ENCODE data around the gene NEUROD6. TPM values are rescaled to one million over a fixed set of nuclear protein-coding genes. Genes with fewer than 3 reads are reported as not detected.

The NEUROD6 gene
- total RNA-seq, 4 donors from 2014 or later: not detected

GRCh38 chr7:31372231-31372959 is 31.9 kb upstream of the NEUROD6 start:
- DNase-seq (ENCODE audit: extremely low spot score): no peak
- intact Hi-C loops (cut with DNase I): no loop called here
- WGBS: 69% methylated on average over 11 of the region's 11 CpGs

GRCh38 chr7:31371621-31372020 is 31.1 kb upstream of the NEUROD6 start:
- WGBS: 72% methylated on average over 2 of the region's 2 CpGs
- H3K36me3 ChIP-seq: no peaks in the 10 kb centered on the region
- peaks cover 0 to 4% (median 0%) of the 10 kb centered on the region in 4 donors for H3K27me3 ChIP-seq
- H3K9me3 ChIP-seq: no peaks in the 10 kb centered on the region
- intact Hi-C loops (cut with DNase I): no loop called here
- H3K4me1 ChIP-seq: no peaks in the 10 kb centered on the region
- TF ChIP-seq POLR2AphosphoS5 (IDR thresholded peaks at IDR 0.05) (no peak), EP300 (IDR thresholded peaks at IDR 0.05) (no peak), CTCF (IDR thresholded peaks at IDR 0.05) (no peak), POLR2A (IDR thresholded peaks at IDR 0.05; ENCODE audit: low read depth) (no peak)
- no peak overlapping the region for H3K4me3 ChIP-seq
- no peak for DNase-seq (ENCODE audit: extremely low spot score)
- no peak overlapping the region for H3K27ac ChIP-seq (replicated peaks in 1 of 4)

More at GRCh38 chr7:31372231-31372959, 31.9 kb upstream of the NEUROD6 start:
- no peak overlapping the region for H3K4me3 ChIP-seq
- H3K9me3 ChIP-seq: no peaks in the 10 kb centered on the region
- H3K36me3 ChIP-seq: no peaks in the 10 kb centered on the region
- no peak overlapping the region for H3K27ac ChIP-seq (replicated peaks in 1 of 4)
- H3K27me3 ChIP-seq: no peaks in the 10 kb centered on the region
- no peaks in the 10 kb centered on the region for H3K4me1 ChIP-seq
- TF ChIP-seq CTCF (IDR thresholded peaks at IDR 0.05): no peak

GRCh38 chr7:31370609-31371008 is 30.1 kb upstream of the NEUROD6 start:
- no peak overlapping the region for H3K4me3 ChIP-seq
- H3K4me1 ChIP-seq: no peaks in the 10 kb centered on the region
- H3K36me3 ChIP-seq: no peaks in the 10 kb centered on the region
- no peak for DNase-seq (ENCODE audit: extremely low spot score)
- intact Hi-C loops (cut with DNase I): no loop called here
- WGBS: 34% methylated on average over 3 of the region's 3 CpGs
- no peak overlapping the region for H3K27ac ChIP-seq (replicated peaks in 1 of 4)
- peaks cover 0 to 5% (median 0%) of the 10 kb centered on the region in 4 donors for H3K27me3 ChIP-seq
- no peaks in the 10 kb centered on the region for H3K9me3 ChIP-seq
- no peak for TF ChIP-seq POLR2A (IDR thresholded peaks at IDR 0.05; ENCODE audit: low read depth)
- TF ChIP-seq POLR2AphosphoS5 (IDR thresholded peaks at IDR 0.05): no peak
- TF ChIP-seq EP300 (IDR thresholded peaks at IDR 0.05): no peak
- TF ChIP-seq CTCF (IDR thresholded peaks at IDR 0.05): no peak

GRCh38 chr7:31368620-31369019 is 28.1 kb upstream of the NEUROD6 start:
- Histone ChIP-seq H3K4me3 (no peak overlapping the region), H3K9me3 (no peaks in the 10 kb centered on the region), H3K4me1 (no peaks in the 10 kb centered on the region), H3K27ac (replicated peaks in 1 of 4) (no peak overlapping the region), H3K36me3 (no peaks in the 10 kb centered on the region), H3K27me3 (peaks cover 0 to 5% (median 0%) of the 10 kb centered on the region in 4 donors)
- intact Hi-C loops (cut with DNase I): no loop called here
- DNase-seq (ENCODE audit: extremely low spot score): no peak
- no peak for TF ChIP-seq POLR2AphosphoS5 (IDR thresholded peaks at IDR 0.05)
- no peak for TF ChIP-seq CTCF (IDR thresholded peaks at IDR 0.05)
- TF ChIP-seq EP300 (IDR thresholded peaks at IDR 0.05): no peak
- TF ChIP-seq POLR2A (IDR thresholded peaks at IDR 0.05; ENCODE audit: low read depth): no peak
- 77% methylated on average over 10 of the region's 10 CpGs for WGBS

GRCh38 chr7:31363496-31363895 is 23.0 kb upstream of the NEUROD6 start:
- DNase-seq (ENCODE audit: extremely low spot score): no peak
- WGBS: 64% methylated on average over 3 of the region's 3 CpGs
- intact Hi-C loops (cut with DNase I): no loop called here
- H3K4me3 ChIP-seq: no peak overlapping the region
- H3K4me1 ChIP-seq: no peaks in the 10 kb centered on the region
- peaks cover 0 to 9% (median 0%) of the 10 kb centered on the region in 4 donors for H3K27me3 ChIP-seq
- TF ChIP-seq EP300 (IDR thresholded peaks at IDR 0.05): no peak
- TF ChIP-seq POLR2AphosphoS5 (IDR thresholded peaks at IDR 0.05): no peak
- no peak for TF ChIP-seq POLR2A (IDR thresholded peaks at IDR 0.05; ENCODE audit: low read depth)
- TF ChIP-seq CTCF (IDR thresholded peaks at IDR 0.05): no peak
- no peaks in the 10 kb centered on the region for H3K36me3 ChIP-seq
- no peaks in the 10 kb centered on the region for H3K9me3 ChIP-seq
- H3K27ac ChIP-seq (replicated peaks in 1 of 4): no peak overlapping the region
